CD14-positive monocyte (primary cell): Measurements from ENCODE around the gene NBPF15. TPM values are rescaled to one million over a fixed set of nuclear protein-coding genes. Genes with fewer than 3 reads are reported as not detected.
"Not testable (repeated sequence)": the region's sequence is repeated elsewhere in the genome, so short reads cannot be mapped to it uniquely, and the experiment has no call there.

Source experiments
- DNase-seq, 3 donors: peaks; one replicate each; pipeline ENCODE4 v3.0.0-alpha.2; 2011 to 2022
- H2AFZ ChIP-seq: 2 replicates; pipeline ENCODE4 v1.6.0; 2012; ENCODE audit warnings: mild to moderate bottlenecking, low read depth, low read length, inconsistent platforms; ENCODE audit not compliant: insufficient read depth, poor library complexity, severe bottlenecking
- H3K27ac ChIP-seq, 2 donors: 1 replicate in 1 of 2; 2 replicates in 1 of 2; pipeline ENCODE4 v1.5.1; 2012 to 2013; ENCODE audit warnings: low read length in 2 of 2, control low read depth in 1 of 2, inconsistent platforms in 1 of 2, low read depth in 1 of 2, mild to moderate bottlenecking in 1 of 2
- H3K27me3 ChIP-seq, 2 donors: one replicate each; pipeline versions ENCODE4 v1.6.0 to v1.6.1; 2011 to 2013; ENCODE audit warnings: low read length in 2 of 2; ENCODE audit not compliant: control insufficient read depth in 2 of 2, insufficient read depth in 2 of 2
- H3K36me3 ChIP-seq, 2 donors: replicated peaks in 1 of 2; 1 replicate in 1 of 2; 2 replicates in 1 of 2; pipeline versions ENCODE4 v1.5.1 to v1.6.1; 2012 to 2013; ENCODE audit warnings: low read length in 2 of 2, control low read depth in 1 of 2, inconsistent platforms in 1 of 2, mild to moderate bottlenecking in 1 of 2; ENCODE audit not compliant: insufficient read depth in 2 of 2, control insufficient read depth in 1 of 2
- H3K4me1 ChIP-seq, 2 donors: 1 replicate in 1 of 2; 2 replicates in 1 of 2; pipeline versions ENCODE4 v1.5.1 to v1.6.1; 2012 to 2013; ENCODE audit warnings: low read length in 2 of 2, control low read depth in 1 of 2, inconsistent platforms in 1 of 2, mild to moderate bottlenecking in 1 of 2, moderate library complexity in 1 of 2; ENCODE audit not compliant: insufficient read depth in 2 of 2, control insufficient read depth in 1 of 2
- H3K4me2 ChIP-seq: replicated peaks from 2 replicates; pipeline ENCODE3; 2012; ENCODE audit warnings: low read length, moderate library complexity, mild to moderate bottlenecking; ENCODE audit not compliant: poor library complexity, severe bottlenecking; ENCODE audit errors: extremely low read depth
- H3K4me3 ChIP-seq, 3 experiments: fragments of 200-600 bp in 1 of 3; sonication (generic) in 1 of 3; replicated peaks in 1 of 3; 1 replicate in 2 of 3; 2 replicates in 1 of 3; pipeline ENCODE4 v1.5.1; 2011 to 2013; ENCODE audit warnings: low read length in 3 of 3, mild to moderate bottlenecking in 3 of 3, control low read depth in 2 of 3, low read depth in 2 of 3, inconsistent platforms in 1 of 3, moderate library complexity in 1 of 3
- H3K79me2 ChIP-seq: 2 replicates; pipeline ENCODE4 v1.6.0; 2012; ENCODE audit warnings: mild to moderate bottlenecking, control low read depth, inconsistent platforms, low read length, moderate library complexity; ENCODE audit not compliant: insufficient read depth
- H3K9ac ChIP-seq: 2 replicates; pipeline ENCODE4 v1.6.0; 2017; ENCODE audit warnings: low read length, mild to moderate bottlenecking; ENCODE audit not compliant: insufficient read depth, poor library complexity, severe bottlenecking
- H3K9me3 ChIP-seq, 2 donors: replicated peaks in 1 of 2; 1 replicate in 1 of 2; 2 replicates in 1 of 2; pipeline versions ENCODE4 v1.5.1 to v1.6.1; 2012 to 2013; ENCODE audit warnings: low read length in 2 of 2, control low read depth in 1 of 2; ENCODE audit not compliant: control insufficient read depth in 1 of 2, insufficient read depth in 1 of 2
- H4K20me1 ChIP-seq: 2 replicates; pipeline ENCODE4 v1.6.0; 2012; ENCODE audit warnings: mild to moderate bottlenecking, low read length, control low read depth, moderate library complexity; ENCODE audit not compliant: insufficient read depth
- H3K27ac Mint-ChIP-seq, 7 donors: one replicate each; pipeline ENCODE4 v1.8.0; 2020; ENCODE audit warnings: mild to moderate bottlenecking in 7 of 7, mixed read lengths in 7 of 7, moderate library complexity in 6 of 7, inconsistent platforms in 2 of 7
- H3K27me3 Mint-ChIP-seq, 3 donors: one replicate each; pipeline ENCODE4 v1.8.0; 2021 to 2022; ENCODE audit warnings: low read depth in 3 of 3, mild to moderate bottlenecking in 3 of 3, mixed read lengths in 3 of 3, moderate library complexity in 3 of 3, inconsistent platforms in 1 of 3
- H3K36me3 Mint-ChIP-seq, 2 donors: one replicate each; pipeline ENCODE4 v1.8.0; 2020; ENCODE audit warnings: mixed read lengths in 2 of 2, inconsistent platforms in 1 of 2, mild to moderate bottlenecking in 1 of 2
- H3K4me1 Mint-ChIP-seq: one replicate; pipeline ENCODE4 v1.8.0; 2020; ENCODE audit warnings: mild to moderate bottlenecking, mixed read lengths
- H3K4me3 Mint-ChIP-seq, 2 donors: one replicate each; pipeline ENCODE4 v1.8.0; 2020; ENCODE audit warnings: mild to moderate bottlenecking in 2 of 2, mixed read lengths in 2 of 2, moderate library complexity in 1 of 2
- H3K9me3 Mint-ChIP-seq, 7 donors: one replicate each; pipeline ENCODE4 v1.8.0; 2020 to 2022; ENCODE audit warnings: mixed read lengths in 7 of 7, mild to moderate bottlenecking in 6 of 7, moderate library complexity in 6 of 7, inconsistent platforms in 2 of 7
- WGBS: methylation state at CpG from one replicate; pipeline ENCODE4 v1.1.5; 2013; ENCODE audit warnings: missing lambda C conversion rate; ENCODE audit not compliant: insufficient coverage; 5-methylcytosine and 5-hydroxymethylcytosine counted together
- intact Hi-C, 2 donors: fragments of 100-400 bp; cut with micrococcal nuclease; formaldehyde crosslinking; loops; one replicate each; pipeline versions ENCODE4 v1.15.0 to v1.15.1; 2023
- polyA plus RNA-seq, 3 donors: library from polyadenylated mRNA; depleted of rRNA in 1 of 3; unstranded in 2 of 3; stranded (reverse) in 1 of 3; fragments of 300-500 nt in 2 of 3; fragments of >200 nt in 1 of 3; fragmentation: Illumina TruSeq in 2 of 3; gene quantifications; 1 replicate in 2 of 3; 2 replicates in 1 of 3; pipeline ENCODE4 v1.2.3, GENCODE V29; 2012 to 2021

The NBPF15 gene
- polyA plus RNA-seq, 3 donors, result 0.55 to 24.0 (median 1.0) TPM

DNA sequence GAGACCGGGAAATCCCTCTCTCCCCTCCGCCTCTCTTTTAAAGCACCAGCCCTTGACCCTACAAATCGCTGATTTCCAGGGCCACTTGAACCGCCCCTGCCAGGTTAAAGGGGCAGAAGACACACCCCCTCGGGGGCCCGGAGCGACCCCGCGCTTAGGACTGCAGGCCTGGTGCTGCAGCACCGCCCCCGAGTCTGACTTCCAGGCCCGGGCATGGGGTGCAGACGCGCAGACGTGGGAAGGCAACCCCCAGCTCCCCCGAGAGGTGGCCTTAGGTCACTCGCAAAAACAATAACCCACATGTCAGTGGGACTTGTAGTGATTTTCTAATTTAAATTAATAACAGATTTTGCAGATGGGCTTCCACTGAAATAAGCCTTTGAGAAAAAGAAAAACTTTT, 309 bp upstream of the NBPF15 start:
- H3K27me3 ChIP-seq, H3K27ac Mint-ChIP-seq, H3K4me1 ChIP-seq, H3K4me2 ChIP-seq, H3K79me2 ChIP-seq, H3K9me3 Mint-ChIP-seq, DNase-seq, H3K4me1 Mint-ChIP-seq, H3K36me3 ChIP-seq, H3K27ac ChIP-seq, intact Hi-C loops, H4K20me1 ChIP-seq, H3K36me3 Mint-ChIP-seq, H3K9ac ChIP-seq, H3K9me3 ChIP-seq: not testable (repeated sequence)
- Mint-ChIP-seq H3K4me3 (peak overlapping the region in 1 of 2 donors; percentile 96), H3K27me3 (peaks cover 2 to 25% (median 8%) of the 10 kb centered on the region in 3 donors)
- peak overlapping the region; percentile 65 for H2AFZ ChIP-seq
- H3K4me3 ChIP-seq, result peak overlapping the region; percentile 39 to 69 (median 42)
- WGBS, result no CpG with 5 or more reads among the region's 17 CpGs

DNA sequence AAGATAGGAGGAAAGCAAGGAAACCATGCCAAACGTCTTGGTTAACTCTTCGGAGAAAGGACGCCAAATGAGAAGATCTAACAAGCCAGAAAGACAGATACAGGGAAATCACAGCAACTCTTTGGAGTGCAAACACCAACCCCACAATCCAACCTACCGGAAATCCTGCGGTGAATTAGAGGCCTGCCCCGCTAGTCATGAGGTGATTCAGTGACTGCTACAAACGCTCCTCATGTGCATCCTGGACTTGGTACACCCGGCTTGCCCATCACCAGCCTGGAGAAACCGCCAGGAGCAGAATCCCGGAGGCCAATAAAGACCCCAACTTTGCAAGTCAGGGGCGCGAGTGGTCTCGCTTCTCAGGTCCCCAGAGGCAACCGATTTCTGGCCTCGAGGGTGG, 783 bp downstream of the NBPF15 start:
- H3K27me3 ChIP-seq, H3K27ac Mint-ChIP-seq, H3K4me1 Mint-ChIP-seq, H3K36me3 Mint-ChIP-seq, H3K9me3 Mint-ChIP-seq, H3K36me3 ChIP-seq, H3K9ac ChIP-seq, H3K9me3 ChIP-seq, DNase-seq, H3K79me2 ChIP-seq, H3K27ac ChIP-seq, H3K4me1 ChIP-seq, intact Hi-C loops, H4K20me1 ChIP-seq: not testable (repeated sequence)
- peaks cover 2 to 21% (median 8%) of the 10 kb centered on the region in 3 donors for H3K27me3 Mint-ChIP-seq
- H2AFZ ChIP-seq, result peak overlapping the region; percentile 65
- peak overlapping the region; percentile 96 to 99 for H3K4me3 Mint-ChIP-seq
- H3K4me3 ChIP-seq, result peak overlapping the region; percentile 39 to 69 (median 42)
- H3K4me2 ChIP-seq, result peak overlapping the region; percentile 39
- no CpG with 5 or more reads among the region's 15 CpGs for WGBS

DNA sequence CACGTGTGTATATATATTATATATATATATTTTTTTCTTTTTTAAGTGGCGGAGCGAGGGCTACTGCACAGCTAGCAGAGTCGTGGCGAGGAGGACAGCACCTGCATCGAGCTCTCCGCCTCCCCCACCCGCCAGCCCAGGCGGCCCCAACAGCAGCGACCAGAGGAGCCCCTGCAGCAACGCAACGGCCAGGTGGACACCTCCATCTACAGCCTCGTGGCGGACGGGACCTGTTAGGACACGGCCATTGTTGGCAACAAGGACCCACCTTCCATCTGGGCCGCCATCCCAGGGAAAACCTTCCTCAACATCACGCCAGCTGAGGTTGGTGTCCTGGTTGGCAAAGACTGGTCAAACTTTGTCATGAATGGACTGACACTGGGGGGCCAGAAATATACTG, 19.1 kb downstream of the NBPF15 start:
- WGBS, result no CpG with 5 or more reads among the region's 18 CpGs
- H3K27me3 Mint-ChIP-seq, intact Hi-C loops, H3K27ac Mint-ChIP-seq, H3K27me3 ChIP-seq, H3K79me2 ChIP-seq, DNase-seq, H3K4me2 ChIP-seq, H3K9me3 Mint-ChIP-seq, H3K4me1 Mint-ChIP-seq, H3K9ac ChIP-seq, H3K4me3 Mint-ChIP-seq, H3K36me3 ChIP-seq, H3K36me3 Mint-ChIP-seq, H2AFZ ChIP-seq, H3K27ac ChIP-seq, H4K20me1 ChIP-seq, H3K4me1 ChIP-seq, H3K4me3 ChIP-seq, H3K9me3 ChIP-seq: not testable (repeated sequence)

DNA sequence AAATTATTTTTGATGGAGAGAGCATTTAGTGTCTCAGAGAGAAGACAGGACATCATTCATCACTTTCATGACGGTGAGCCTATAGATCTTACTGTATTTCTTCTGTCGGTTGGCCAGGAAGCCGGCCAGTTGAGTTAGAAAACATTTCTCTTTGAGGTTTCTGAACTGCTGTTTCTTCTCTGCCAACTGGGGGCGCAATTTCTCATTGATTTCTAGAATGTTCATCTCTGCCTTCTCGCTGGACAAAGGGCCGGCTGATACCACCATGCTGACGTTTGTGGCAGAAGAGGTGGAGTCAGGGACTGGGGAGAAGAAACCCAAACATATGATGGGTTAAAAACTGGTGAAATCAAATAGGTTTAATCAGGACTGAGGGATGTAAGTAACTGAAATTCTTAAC, 21.7 kb downstream of the NBPF15 start:
- H3K27ac ChIP-seq, H4K20me1 ChIP-seq, H3K4me3 ChIP-seq, H3K36me3 Mint-ChIP-seq, H3K27me3 Mint-ChIP-seq, H3K79me2 ChIP-seq, H3K9me3 ChIP-seq, H3K27me3 ChIP-seq, H3K4me1 ChIP-seq, H3K9me3 Mint-ChIP-seq, H3K27ac Mint-ChIP-seq, H3K4me2 ChIP-seq, H3K4me1 Mint-ChIP-seq, H2AFZ ChIP-seq, DNase-seq, intact Hi-C loops, H3K9ac ChIP-seq, H3K4me3 Mint-ChIP-seq, H3K36me3 ChIP-seq: not testable (repeated sequence)
- no CpG with 5 or more reads among the region's 7 CpGs for WGBS
